K562 (cell line): ENCODE measurements around the gene FBXO46. TPM values are rescaled to one million over a fixed set of nuclear protein-coding genes. Genes with fewer than 3 reads are reported as not detected.
A peak's percentile ranks its signal among the peaks of the same experiment; 100 is the strongest.

ENCODE experiments used
- E2F3 ChIP-seq: fragments of 250-450 bp; sonication (Bioruptor Pico); IDR thresholded peaks from 2 replicates; pipeline ENCODE4 v1.4.0; 2020; ENCODE audit warnings: mild to moderate bottlenecking
- ESRRA ChIP-seq: fragments of 450-650 bp; IDR thresholded peaks from 2 replicates; pipeline ENCODE4 v1.6.1; 2014; ENCODE audit warnings: low read depth, mild to moderate bottlenecking, moderate library complexity, borderline replicate concordance
- FIP1L1 ChIP-seq: fragments of 200-400 bp; formaldehyde crosslinking; IDR thresholded peaks from 2 replicates; pipeline ENCODE4 v1.6.1; 2018; ENCODE audit warnings: mild to moderate bottlenecking, low read depth, low read length; ENCODE audit not compliant: poor library complexity, severe bottlenecking
- HNRNPL ChIP-seq: fragments of 200-400 bp; formaldehyde crosslinking; IDR thresholded peaks from 2 replicates; pipeline ENCODE4 v1.6.1; 2017; ENCODE audit warnings: low read depth, mild to moderate bottlenecking, low read length
- KLF13 ChIP-seq: fragments of 450-650 bp; IDR thresholded peaks from 2 replicates; pipeline ENCODE4 v1.6.1; 2016; ENCODE audit warnings: missing genetic modification characterization, low read depth, mild to moderate bottlenecking, missing compliant biosample characterization, moderate library complexity, borderline replicate concordance
- NCOA2 ChIP-seq, 2 experiments: fragments of 450-650 bp; IDR thresholded peaks; 2 replicates each; pipeline ENCODE4 v1.6.1; 2018; ENCODE audit warnings: mild to moderate bottlenecking in 2 of 2, moderate library complexity in 1 of 2; ENCODE audit not compliant: partially characterized antibody in 2 of 2
- NONO ChIP-seq, 2 experiments: fragments of 200-400 bp in 1 of 2; fragments of 450-650 bp in 1 of 2; formaldehyde crosslinking in 1 of 2; IDR thresholded peaks; 2 replicates each; pipeline ENCODE4 v1.6.1; 2017; ENCODE audit warnings: low read depth in 2 of 2, mild to moderate bottlenecking in 2 of 2, moderate library complexity in 2 of 2, low read length in 1 of 2
- NRF1 ChIP-seq, 2 experiments: fragments of 450-650 bp; IDR thresholded peaks in 1 of 2; conservative IDR thresholded peaks in 1 of 2; 2 replicates each; pipeline ENCODE4 v1.6.1; 2014; ENCODE audit warnings: mild to moderate bottlenecking in 2 of 2
- PHB ChIP-seq: fragments of 250-450 bp; sonication (Bioruptor Pico); IDR thresholded peaks from 2 replicates; pipeline ENCODE4 v1.5.0; 2021
- POLR2AphosphoS2 ChIP-seq: IDR thresholded peaks from 2 replicates; pipeline ENCODE4 v1.6.1; 2012; ENCODE audit warnings: low read length, improper control_type of control experiment
- POLR2G ChIP-seq: fragments of 200-400 bp; formaldehyde crosslinking; IDR thresholded peaks from 2 replicates; pipeline ENCODE4 v1.6.1; 2017; ENCODE audit warnings: low read depth, mild to moderate bottlenecking, antibody characterized with exemption, low read length, moderate library complexity
- RBM22 ChIP-seq: fragments of 200-400 bp; formaldehyde crosslinking; IDR thresholded peaks from 2 replicates; pipeline ENCODE4 v1.6.1; 2018; ENCODE audit warnings: low read length, low read depth; ENCODE audit not compliant: poor library complexity, severe bottlenecking
- SMC3 ChIP-seq: conservative IDR thresholded peaks from 2 replicates; pipeline ENCODE4 v1.6.1; 2011; ENCODE audit warnings: low read depth, low read length, improper control_type of control experiment; ENCODE audit not compliant: insufficient read depth
- SOX6 ChIP-seq: fragments of 450-650 bp; IDR thresholded peaks from 2 replicates; pipeline ENCODE4 v1.6.1; 2014; ENCODE audit warnings: mild to moderate bottlenecking
- TRIM28 ChIP-seq: fragments of 450-650 bp; IDR thresholded peaks from 2 replicates; pipeline ENCODE4 v1.6.1; 2017
- YBX1 ChIP-seq: fragments of 450-650 bp; IDR thresholded peaks from 2 replicates; pipeline ENCODE4 v1.7.1; 2016; ENCODE audit warnings: mild to moderate bottlenecking
- ZFP36 ChIP-seq: fragments of 150-350 bp; IDR thresholded peaks from 2 replicates; pipeline ENCODE4 v1.6.1; 2018; ENCODE audit warnings: low read length, low read depth; ENCODE audit not compliant: partially characterized antibody
- ZFX ChIP-seq: sonication (generic); formaldehyde crosslinking; IDR thresholded peaks from 2 replicates; pipeline ENCODE4 v1.8.0; 2022; ENCODE audit warnings: mild to moderate bottlenecking, missing genetic modification reagents, moderate library complexity
- ZNF408 ChIP-seq: fragments of 250-450 bp; sonication (Bioruptor Pico); IDR thresholded peaks from 2 replicates; pipeline ENCODE4 v1.4.0; 2020; ENCODE audit warnings: low read depth, mild to moderate bottlenecking, moderate library complexity
- ZNF41 ChIP-seq: fragments of 250-450 bp; sonication (Bioruptor Pico); conservative IDR thresholded peaks from 2 replicates; pipeline ENCODE4 v1.4.0; 2020; ENCODE audit warnings: mild to moderate bottlenecking
- ZNF561 ChIP-seq: fragments of 450-650 bp; formaldehyde crosslinking; conservative IDR thresholded peaks from 2 replicates; pipeline ENCODE4 v1.4.0; 2020; ENCODE audit warnings: mild to moderate bottlenecking, moderate library complexity
- ZNF586 ChIP-seq: fragments of 450-650 bp; formaldehyde crosslinking; conservative IDR thresholded peaks from 2 replicates; pipeline ENCODE4 v1.4.0; 2020; ENCODE audit warnings: mild to moderate bottlenecking, moderate library complexity
- ZNF589 ChIP-seq: fragments of 200-800 bp; sonication (Bioruptor generic); IDR thresholded peaks from 2 replicates; pipeline ENCODE4 v1.6.1; 2016; ENCODE audit warnings: low read depth, missing genetic modification characterization, missing compliant biosample characterization
- polyA plus RNA-seq, 8 experiments: library from polyadenylated mRNA; depleted of rRNA in 4 of 8; stranded (reverse) in 5 of 8; unstranded in 3 of 8; fragments of >200 nt; fragmentation: Nextera tagmentation in 2 of 8; fragmentation: Illumina TruSeq in 1 of 8; extraction: Ambion mirVana in 2 of 8; extraction: Trizol in 1 of 8; gene quantifications; 2 replicates each; pipeline versions ENCODE4 v1.2.1 to v1.2.3, GENCODE V29; 2011 to 2014; ENCODE audit warnings: inconsistent platforms in 1 of 8, missing spikeins in 1 of 8
- total RNA-seq, 7 experiments: library from RNA; depleted of rRNA in 6 of 7; stranded (reverse); fragments of >200 nt in 6 of 7; fragmentation: Illumina TruSeq in 2 of 7; extraction: Trizol in 2 of 7; gene quantifications; 2 replicates each; pipeline versions ENCODE4 v1.2.1 to v1.2.3, GENCODE V29; 2011 to 2021; ENCODE audit warnings: low replicate concordance in 1 of 7
- TF ChIP-seq, protein P1 (sequence below): fragments of 250-450 bp; sonication (Bioruptor Pico); IDR thresholded peaks from 2 replicates; pipeline ENCODE4 v1.5.0; 2021; ENCODE audit warnings: mild to moderate bottlenecking, moderate library complexity
- TF ChIP-seq, protein P2 (sequence below), 2 experiments: fragments of 250-450 bp in 1 of 2; fragments of 450-650 bp in 1 of 2; sonication (Bioruptor Pico) in 1 of 2; IDR thresholded peaks; 2 replicates each; pipeline versions ENCODE4 v1.6.1 to v1.8.0; 2016 to 2021; ENCODE audit warnings: mild to moderate bottlenecking in 2 of 2, moderate library complexity in 2 of 2, missing compliant biosample characterization in 1 of 2, missing genetic modification characterization in 1 of 2

FBXO46 gene
- total and polyA plus RNA-seq, 9 of the 15 experiments (the other 6 are each of a cell fraction or from before 2014, with no cell fraction given) = 1.5 to 36.1 (median 7.3) TPM

DNA sequence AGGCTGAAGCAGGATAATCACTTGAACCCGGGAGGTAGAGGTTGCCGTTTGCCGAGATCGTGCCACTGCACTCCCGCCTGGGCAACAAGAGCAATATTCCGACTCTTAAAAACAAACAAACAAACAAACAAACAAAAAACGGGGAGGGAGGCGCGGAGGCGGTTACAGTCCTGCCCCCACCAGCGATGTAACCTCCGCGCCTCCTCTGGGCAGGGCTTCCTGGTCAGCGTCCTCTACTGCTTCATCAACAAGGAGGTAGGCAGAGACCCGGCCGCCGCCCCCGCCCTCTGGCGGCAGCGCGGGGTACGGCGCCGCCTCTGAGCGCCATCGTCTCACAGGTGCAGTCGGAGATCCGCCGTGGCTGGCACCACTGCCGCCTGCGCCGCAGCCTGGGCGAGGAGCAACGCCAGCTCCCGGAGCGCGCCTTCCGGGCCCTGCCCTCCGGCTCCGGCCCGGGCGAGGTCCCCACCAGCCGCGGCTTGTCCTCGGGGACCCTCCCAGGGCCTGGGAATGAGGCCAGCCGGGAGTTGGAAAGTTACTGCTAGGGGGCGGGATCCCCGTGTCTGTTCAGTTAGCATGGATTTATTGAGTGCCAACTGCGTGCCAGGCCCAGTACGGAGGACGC, 49.2 kb downstream of the FBXO46 start (continued):
- 0 out of 2 replicates have a peak, but pooled peaks have one; percentile 23 for TF ChIP-seq ESRRA
- no peak for TF ChIP-seq ZNF561
- TF ChIP-seq ZFP36 = peak; percentile 15
- TF ChIP-seq NRF1 (conservative IDR thresholded peaks at IDR 0.05 in 1 of 2, IDR thresholded peaks at IDR 0.05 in 1 of 2) = peak; percentile 31 to 52; a peak in 2 of 4 replicates
- TF ChIP-seq POLR2G = peak; percentile 78
- no peak for TF ChIP-seq YBX1
- peak; percentile 71; the same call in 1 of the 2 replicates for TF ChIP-seq HNRNPL
- no peak for TF ChIP-seq ZNF586 (CRISPR knock-in tag)
- TF ChIP-seq SOX6 = peak; percentile 29; the same call in 1 of the 2 replicates
- 0 out of 2 replicates have a peak, but pooled peaks have one; percentile 83 for TF ChIP-seq POLR2AphosphoS2
- 0 out of 2 replicates have a peak, but pooled peaks have one; percentile 21 for TF ChIP-seq E2F3 (CRISPR knock-in tag)
- peak; percentile 52 for TF ChIP-seq ZFX
- no peak for TF ChIP-seq ZNF408 (CRISPR knock-in tag)
- peak; percentile 66 for TF ChIP-seq FIP1L1
- TF ChIP-seq TRIM28 = 0 out of 2 replicates have a peak, but pooled peaks have one; percentile 67
- TF ChIP-seq NONO (IDR thresholded peaks at IDR 0.05; ENCODE audit: low read depth in 2 of 2, low read length in 1 of 2) = 0 out of 4 replicates have a peak, but pooled peaks of 1 of the 2 experiments have one; percentile 13
- TF ChIP-seq SMC3 = peak; percentile 90
- no peak for TF ChIP-seq ZNF589 (CRISPR knock-in tag)
- TF ChIP-seq, protein P1, sequence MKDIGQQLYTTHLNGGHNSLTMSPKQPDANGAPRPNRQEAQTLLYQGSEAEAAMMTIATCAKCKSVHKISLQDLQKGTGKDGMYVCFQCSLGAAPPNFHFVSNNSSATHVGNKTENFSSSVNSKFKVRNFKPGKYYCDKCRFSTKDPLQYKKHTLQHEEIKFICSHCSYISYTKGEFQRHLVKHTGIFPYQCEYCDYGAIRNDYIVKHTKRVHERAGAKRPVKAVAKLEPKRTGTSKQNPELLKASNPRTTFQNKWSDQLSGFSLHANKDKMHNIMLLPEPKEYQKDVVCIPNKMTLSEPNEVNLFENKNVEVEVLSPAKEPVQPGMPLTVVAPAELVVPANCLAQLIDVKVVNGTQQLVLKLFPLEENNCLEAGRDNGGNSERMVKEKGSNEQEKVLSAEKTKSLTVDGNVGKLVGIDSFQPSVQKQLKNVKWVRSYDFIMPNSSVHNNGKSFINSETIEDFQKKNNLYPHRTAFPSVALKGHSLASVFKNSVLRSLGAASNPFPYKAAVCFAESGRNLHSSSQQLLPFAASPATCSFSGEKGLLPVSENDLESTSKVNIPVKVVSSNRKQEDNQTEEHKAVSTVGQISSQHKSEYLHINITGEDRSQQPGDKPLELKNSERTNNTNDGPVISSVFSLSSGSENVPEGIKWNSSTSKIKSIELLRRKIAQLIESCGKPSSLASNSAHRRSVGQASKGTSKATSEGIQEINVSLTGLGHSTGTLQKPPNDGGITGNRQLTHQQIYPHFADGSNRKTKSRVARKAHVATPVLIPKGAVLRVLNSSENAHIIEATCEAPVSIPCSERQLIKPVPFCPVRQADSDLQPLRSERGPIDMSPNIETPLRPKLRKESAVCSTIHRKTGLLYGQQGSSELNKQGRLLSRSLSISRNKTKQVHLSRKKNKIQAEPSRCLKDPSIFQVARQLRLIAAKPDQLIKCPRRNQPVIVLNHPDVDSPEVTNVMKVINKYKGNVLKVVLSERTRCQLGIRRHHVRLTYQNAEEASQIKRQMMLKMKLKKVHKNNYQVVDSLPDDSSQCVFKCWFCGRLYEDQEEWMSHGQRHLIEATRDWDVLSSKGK (CRISPR knock-in tag) = no peak
- TF ChIP-seq NCOA2 (IDR thresholded peaks at IDR 0.05; ENCODE audit: partially characterized antibody in 2 of 2) = no peak
- TF ChIP-seq PHB (CRISPR knock-in tag) = 0 out of 2 replicates have a peak, but pooled peaks have one; percentile 14
- TF ChIP-seq KLF13 (tag) = 0 out of 2 replicates have a peak, but pooled peaks have one; percentile 24
- TF ChIP-seq RBM22 = peak; percentile 74
- TF ChIP-seq, protein P2, sequence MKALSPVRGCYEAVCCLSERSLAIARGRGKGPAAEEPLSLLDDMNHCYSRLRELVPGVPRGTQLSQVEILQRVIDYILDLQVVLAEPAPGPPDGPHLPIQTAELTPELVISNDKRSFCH (CRISPR knock-in tag; IDR thresholded peaks at IDR 0.05) = no peak
- TF ChIP-seq, protein P2 (tag; IDR thresholded peaks at IDR 0.05) = peak; percentile 59; the same call in 1 of the 2 replicates
- no peak for TF ChIP-seq ZNF41 (CRISPR knock-in tag)
